NCI-H2196 treated with DMSO at 0.1 percent for 48 hours (cell line): ENCODE results near the gene NDUFS1.

Experiments
- DNase-seq: peaks from one replicate; lab custom pipeline; 2025; ENCODE audit not compliant: unreplicated experiment; lab: John Stamatoyannopoulos, UW

The NDUFS1 gene

DNA sequence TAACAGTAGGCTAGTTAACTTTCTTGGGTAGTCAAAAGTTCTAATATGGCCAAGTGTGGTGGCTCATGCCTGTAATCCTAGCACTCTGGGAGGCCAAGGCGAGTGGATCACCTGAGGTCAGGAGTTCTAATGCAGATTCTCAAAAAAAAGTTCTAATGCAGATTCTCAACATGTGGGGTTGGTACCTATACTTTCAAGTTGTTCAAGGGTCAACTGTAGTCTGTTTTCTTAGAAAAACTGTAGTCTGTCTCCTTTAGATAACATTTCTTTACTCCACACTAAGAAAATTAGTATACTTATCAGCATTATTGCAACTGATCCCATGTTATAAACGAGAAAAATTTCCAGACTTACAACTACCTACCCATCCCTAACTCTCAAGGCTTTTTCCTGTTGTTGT, 89.8 kb downstream of the NDUFS1 start:
- no peak for DNase-seq

DNA sequence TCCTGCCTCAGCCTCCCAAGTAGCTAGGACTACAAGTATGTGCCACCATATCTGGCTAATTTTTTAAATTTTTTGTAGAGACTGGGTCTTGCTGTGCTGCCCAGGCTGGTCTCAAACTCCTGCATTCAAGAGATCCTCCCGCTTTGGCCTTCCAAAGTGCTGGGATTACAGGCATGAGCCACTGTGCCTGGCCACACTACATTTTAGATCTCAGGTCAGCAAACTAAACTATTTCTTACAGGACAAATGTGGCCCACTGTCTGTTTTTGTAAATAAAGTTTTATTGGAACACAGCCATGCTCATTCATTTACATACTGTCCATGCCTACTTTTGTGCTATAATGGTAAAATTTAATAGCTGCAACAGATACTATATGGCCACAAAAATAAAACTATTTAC, 91.0 kb downstream of the NDUFS1 start:
- no peak for DNase-seq
